Calu3 (cell line): ENCODE data around the gene CCSER2. TPM values are rescaled to one million over a fixed set of nuclear protein-coding genes. Genes with fewer than 3 reads are reported as not detected.

Source experiments
- BruUV-seq: library from RNA; stranded (reverse); fragments of 400-500 nt; replicated peaks from 2 replicates; lab custom pipeline; 2021; lab: Mats Ljungman, UMichigan
- CTCF ChIA-PET: fragments of 300-600 bp; sonication (Branson Sonifier 250); formaldehyde crosslinking; loops from one replicate; lab custom pipeline; 2022; ENCODE audit warnings: antibody characterized with exemption; lab: Charles Lee
- DNase-seq: peaks from one replicate; pipeline ENCODE4 v3.0.0; 2022
- H3K27ac Mint-ChIP-seq: one replicate; pipeline ENCODE4 v1.8.0; 2022; ENCODE audit warnings: mixed read lengths; ENCODE audit not compliant: unreplicated experiment
- H3K27me3 Mint-ChIP-seq: one replicate; pipeline ENCODE4 v1.8.0; 2022; ENCODE audit warnings: mixed read lengths; ENCODE audit not compliant: unreplicated experiment
- H3K36me3 Mint-ChIP-seq: one replicate; pipeline ENCODE4 v1.8.0; 2022; ENCODE audit warnings: mild to moderate bottlenecking, moderate library complexity, mixed read lengths; ENCODE audit not compliant: insufficient read depth, unreplicated experiment
- H3K4me1 Mint-ChIP-seq: one replicate; pipeline ENCODE4 v1.8.0; 2022; ENCODE audit warnings: mild to moderate bottlenecking, low read depth, mixed read lengths; ENCODE audit not compliant: unreplicated experiment
- H3K4me3 Mint-ChIP-seq: one replicate; pipeline ENCODE4 v1.8.0; 2022; ENCODE audit warnings: mild to moderate bottlenecking, low read depth, moderate library complexity, mixed read lengths; ENCODE audit not compliant: unreplicated experiment
- H3K9me3 Mint-ChIP-seq: one replicate; pipeline ENCODE4 v1.8.0; 2022; ENCODE audit warnings: low read depth, mixed read lengths; ENCODE audit not compliant: unreplicated experiment
- intact Hi-C: fragments of 100-400 bp; cut with micrococcal nuclease; formaldehyde crosslinking; loops from one replicate; pipeline ENCODE4 v1.10.0; 2022; ENCODE audit not compliant: unreplicated experiment
- total RNA-seq: library from RNA; stranded (reverse); gene quantifications from 2 replicates; pipeline ENCODE4 v1.2.3, GENCODE V29; 2022
- TF ChIP-seq, protein P1 (sequence below): fragments of 200-600 bp; IDR thresholded peaks from one replicate; pipeline ENCODE4 v1.8.0; 2022; ENCODE audit warnings: antibody characterized with exemption; ENCODE audit not compliant: unreplicated experiment

CCSER2 gene
- total RNA-seq, 1 experiment from 2014 or later: 27.8 TPM

- intact Hi-C loops: loop anchor here (5.0 kb wide), 1 partner anchor 51 kb away; no protein-coding TSS in a partner anchor
- DNase-seq: peak; percentile 3
- no peak overlapping the region for H3K4me3 Mint-ChIP-seq
- CTCF ChIA-PET: interaction anchor here (1.0 kb wide), 1 partner anchor 109 kb away, joined by 3 read pairs; no protein-coding TSS in a partner anchor
- H3K27ac Mint-ChIP-seq: no peak overlapping the region
- BruUV-seq: no TSS peak
- no peaks in the 10 kb centered on the region for H3K36me3 Mint-ChIP-seq
- TF ChIP-seq, protein P1, sequence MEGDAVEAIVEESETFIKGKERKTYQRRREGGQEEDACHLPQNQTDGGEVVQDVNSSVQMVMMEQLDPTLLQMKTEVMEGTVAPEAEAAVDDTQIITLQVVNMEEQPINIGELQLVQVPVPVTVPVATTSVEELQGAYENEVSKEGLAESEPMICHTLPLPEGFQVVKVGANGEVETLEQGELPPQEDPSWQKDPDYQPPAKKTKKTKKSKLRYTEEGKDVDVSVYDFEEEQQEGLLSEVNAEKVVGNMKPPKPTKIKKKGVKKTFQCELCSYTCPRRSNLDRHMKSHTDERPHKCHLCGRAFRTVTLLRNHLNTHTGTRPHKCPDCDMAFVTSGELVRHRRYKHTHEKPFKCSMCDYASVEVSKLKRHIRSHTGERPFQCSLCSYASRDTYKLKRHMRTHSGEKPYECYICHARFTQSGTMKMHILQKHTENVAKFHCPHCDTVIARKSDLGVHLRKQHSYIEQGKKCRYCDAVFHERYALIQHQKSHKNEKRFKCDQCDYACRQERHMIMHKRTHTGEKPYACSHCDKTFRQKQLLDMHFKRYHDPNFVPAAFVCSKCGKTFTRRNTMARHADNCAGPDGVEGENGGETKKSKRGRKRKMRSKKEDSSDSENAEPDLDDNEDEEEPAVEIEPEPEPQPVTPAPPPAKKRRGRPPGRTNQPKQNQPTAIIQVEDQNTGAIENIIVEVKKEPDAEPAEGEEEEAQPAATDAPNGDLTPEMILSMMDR: no peak
- H3K9me3 Mint-ChIP-seq: no peaks in the 10 kb centered on the region
- peaks cover 28% of the 10 kb centered on the region for H3K4me1 Mint-ChIP-seq
- no peaks in the 10 kb centered on the region for H3K27me3 Mint-ChIP-seq
Measured at GRCh38 chr10:84427903-84428650, 99.7 kb downstream of the CCSER2 start.

DNA sequence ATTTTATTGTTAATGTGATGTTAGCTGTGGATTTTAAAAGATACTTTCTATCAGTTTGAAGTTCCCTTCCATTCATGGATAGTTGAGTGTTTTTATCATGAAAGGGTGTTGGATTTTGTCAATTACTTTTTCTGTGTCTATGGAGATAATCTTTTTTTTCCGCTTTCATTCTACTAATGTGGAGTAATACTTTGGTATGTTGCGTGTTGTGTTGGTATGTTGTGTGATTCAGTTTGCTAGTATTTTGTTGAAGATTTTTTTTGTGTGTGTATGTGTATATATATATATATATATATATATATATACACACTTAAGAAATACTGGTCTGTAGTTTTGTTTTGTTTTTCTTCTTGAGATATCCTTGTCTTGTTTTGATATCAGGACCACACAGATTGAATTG, 100.3 kb downstream of the CCSER2 start:
- BruUV-seq: no TSS peak
- intact Hi-C loops: loop anchor here (5.0 kb wide), 1 partner anchor 51 kb away; no protein-coding TSS in a partner anchor
- peaks cover 28% of the 10 kb centered on the region for H3K4me1 Mint-ChIP-seq
- no peak overlapping the region for H3K27ac Mint-ChIP-seq
- H3K4me3 Mint-ChIP-seq: no peak overlapping the region
- no peaks in the 10 kb centered on the region for H3K27me3 Mint-ChIP-seq
- TF ChIP-seq, protein P1: no peak
- CTCF ChIA-PET: no interaction called here
- no peak for DNase-seq
- H3K9me3 Mint-ChIP-seq: no peaks in the 10 kb centered on the region
- H3K36me3 Mint-ChIP-seq: no peaks in the 10 kb centered on the region

DNA sequence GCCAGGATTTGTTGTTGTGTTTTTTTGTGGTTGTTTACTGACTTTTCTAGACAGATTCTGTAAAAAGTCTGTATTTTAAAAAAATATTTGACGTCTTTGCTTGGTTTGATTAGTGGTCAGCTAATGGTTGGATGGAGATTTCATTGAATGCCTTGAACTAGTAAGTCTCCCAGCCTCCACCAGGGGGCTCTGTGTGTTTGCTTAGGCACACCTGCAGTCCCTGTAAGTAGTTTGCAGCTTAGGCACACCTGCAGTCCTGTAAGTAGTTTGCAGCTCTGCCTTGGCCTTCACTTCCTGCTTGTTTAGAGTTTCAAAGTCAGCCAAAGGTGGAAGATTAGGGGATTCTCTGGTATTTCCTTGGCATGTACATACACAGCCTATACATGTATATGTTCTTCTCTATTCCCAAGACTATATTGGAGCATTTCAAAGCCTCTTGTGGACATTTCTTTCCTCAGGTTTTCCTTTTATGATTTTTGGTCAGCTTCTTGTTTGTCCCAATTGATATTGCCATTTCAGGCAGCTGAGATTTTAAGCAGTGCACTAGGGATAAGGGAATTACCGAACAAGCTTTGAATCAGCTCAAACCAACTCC, 101.6 kb downstream of the CCSER2 start:
- Mint-ChIP-seq H3K4me1 (peaks cover 22% of the 10 kb centered on the region), H3K36me3 (no peaks in the 10 kb centered on the region), H3K27ac (no peak overlapping the region), H3K9me3 (no peaks in the 10 kb centered on the region), H3K4me3 (no peak overlapping the region), H3K27me3 (no peaks in the 10 kb centered on the region)
- DNase-seq: peak; percentile 76
- TF ChIP-seq, protein P1: peak; percentile 57
- CTCF ChIA-PET: interaction anchor here (0.7 to 2.6 kb wide), 7 partner anchors 65 to 165 kb away, joined by 3 to 25 read pairs (median 4); no protein-coding TSS in a partner anchor
- no TSS peak for BruUV-seq
- intact Hi-C loops: loop anchor here (1.0 to 10.0 kb wide), 3 partner anchors 53 to 165 kb away; no protein-coding TSS in a partner anchor

DNA sequence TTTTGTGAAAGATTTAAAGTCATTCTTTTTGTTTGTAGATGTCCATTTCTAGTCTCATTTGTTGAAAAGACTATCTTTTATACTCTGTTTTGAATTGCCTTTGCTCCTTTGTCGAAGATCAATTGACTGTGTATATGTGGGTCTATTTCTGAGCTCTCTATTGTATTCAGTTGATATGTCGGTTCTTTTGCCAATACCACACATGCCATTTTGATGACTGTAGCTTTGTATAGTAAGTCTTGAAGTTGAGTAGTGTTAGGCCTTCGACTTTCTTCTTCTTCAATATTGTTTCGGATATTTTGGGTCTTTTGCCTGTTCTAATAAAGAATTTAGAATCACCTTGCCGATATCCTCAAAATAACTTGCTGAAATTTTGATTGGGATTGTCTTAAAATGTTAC, 104.5 kb downstream of the CCSER2 start:
- Mint-ChIP-seq H3K4me1 (peaks cover 12% of the 10 kb centered on the region), H3K9me3 (no peaks in the 10 kb centered on the region), H3K4me3 (no peak overlapping the region), H3K36me3 (peaks cover 5% of the 10 kb centered on the region), H3K27ac (no peak overlapping the region), H3K27me3 (no peaks in the 10 kb centered on the region)
- CTCF ChIA-PET: no interaction called here
- intact Hi-C loops: loop anchor here (10.0 kb wide), 1 partner anchor 168 kb away; no protein-coding TSS in a partner anchor
- no peak for DNase-seq
- no TSS peak for BruUV-seq
- TF ChIP-seq, protein P1: no peak
